T-helper 2 cell (primary cell): ENCODE measurements around the gene PGC.

ENCODE experiments used
- DNase-seq, 5 experiments: peaks; one replicate each; pipeline versions ENCODE4 v3.0.0 to v3.0.0-alpha.2; 2012 to 2022

The PGC gene

GRCh38 chr6:41713159-41713649 is 34.0 kb downstream of the PGC start:
- no peak for DNase-seq

DNA sequence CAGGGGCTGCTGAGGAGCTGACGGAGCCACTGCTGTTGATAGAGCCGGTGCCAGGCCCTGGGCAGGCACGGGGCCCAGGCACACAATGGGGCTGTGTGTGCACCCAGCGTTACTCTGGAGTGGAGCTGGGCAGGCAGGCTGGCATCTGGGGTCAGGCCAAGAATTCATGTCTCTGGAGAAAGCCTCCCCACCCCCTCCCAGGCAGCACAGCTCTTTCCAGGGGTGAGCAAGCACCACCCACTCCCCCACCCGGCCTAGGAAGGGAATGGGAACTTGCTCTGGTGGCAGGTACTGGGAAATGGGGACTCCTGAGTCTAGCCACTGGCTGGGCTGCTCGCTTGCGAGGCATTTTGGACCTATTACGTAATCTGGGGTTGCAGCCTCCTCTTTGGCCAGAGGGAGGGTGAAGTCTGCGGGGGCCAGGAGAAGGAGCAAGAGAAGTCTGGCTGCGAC is 34.5 kb downstream of the PGC start:
- no peak for DNase-seq

DNA sequence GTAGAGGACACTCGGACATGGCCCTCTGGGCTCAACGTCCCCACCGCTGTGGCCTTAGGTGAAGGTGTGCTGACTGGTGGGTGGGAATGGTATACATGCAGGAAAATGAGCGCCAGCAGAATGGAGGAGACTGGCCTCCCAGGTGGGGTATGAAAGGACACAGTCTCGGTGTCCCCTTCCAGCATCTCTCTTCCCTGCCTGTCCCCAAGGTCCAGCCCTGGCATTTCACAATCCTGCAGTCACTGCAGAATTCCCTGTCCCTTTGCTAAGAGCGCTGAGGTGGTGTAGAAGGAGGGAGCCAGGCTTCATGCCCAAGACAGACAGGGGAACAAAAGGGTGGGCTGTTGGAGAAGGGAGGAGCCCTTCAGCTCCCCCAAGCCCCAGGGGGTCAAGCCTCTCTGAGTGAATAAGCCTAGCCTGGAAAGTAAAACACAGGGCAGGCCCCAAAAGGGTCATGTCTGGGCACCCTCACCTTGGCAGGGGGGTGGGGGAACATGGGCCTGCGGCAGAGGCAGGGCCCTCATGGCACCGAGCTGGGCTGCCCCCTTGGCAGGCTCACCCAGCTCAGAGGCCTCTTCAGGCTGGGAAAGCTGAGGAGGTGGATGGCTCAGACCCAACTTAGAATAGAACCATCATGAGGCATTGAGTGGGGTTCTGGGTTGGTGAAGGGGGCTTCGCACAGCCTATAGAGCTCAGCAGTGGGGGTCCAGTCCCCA is 35.7 kb downstream of the PGC start:
- DNase-seq, result no peak

DNA sequence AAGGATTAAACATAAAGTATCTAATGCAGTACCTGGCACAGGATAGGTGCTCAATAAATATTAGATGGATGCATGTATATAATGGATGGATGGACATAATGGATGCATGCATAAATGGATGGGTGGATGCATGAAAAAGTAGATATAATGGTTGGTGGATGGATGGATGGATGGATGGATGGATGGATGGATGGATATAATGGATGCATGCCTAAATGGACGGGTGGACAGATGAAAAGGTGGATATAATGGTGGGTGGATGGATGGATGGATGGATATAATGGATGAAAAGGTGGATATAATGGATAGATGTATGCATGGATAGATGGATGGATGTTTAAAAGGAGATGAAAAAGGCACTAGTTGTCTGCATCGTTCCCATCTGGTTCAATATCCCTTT is 37.8 kb downstream of the PGC start:
- no peak for DNase-seq

DNA sequence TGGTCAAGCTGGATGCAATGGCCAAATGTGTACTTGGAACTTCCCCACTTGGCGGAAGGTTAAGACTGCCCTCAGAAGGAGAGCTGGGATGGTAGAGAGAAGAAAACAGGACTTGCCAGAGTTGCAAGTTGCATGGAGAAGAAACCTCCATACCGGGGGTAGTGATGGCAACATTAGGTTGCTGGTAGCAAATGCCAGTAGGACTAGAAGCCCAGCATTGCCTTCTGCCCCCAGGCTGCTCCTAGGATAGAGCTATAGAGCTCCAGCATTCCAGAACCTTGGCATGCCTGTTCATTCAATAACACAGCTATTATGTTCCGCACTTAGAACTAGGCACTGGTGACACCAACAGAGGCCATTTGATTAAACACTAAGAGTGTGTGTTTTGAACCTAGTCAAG is 38.3 kb downstream of the PGC start:
- DNase-seq, result no peak

DNA sequence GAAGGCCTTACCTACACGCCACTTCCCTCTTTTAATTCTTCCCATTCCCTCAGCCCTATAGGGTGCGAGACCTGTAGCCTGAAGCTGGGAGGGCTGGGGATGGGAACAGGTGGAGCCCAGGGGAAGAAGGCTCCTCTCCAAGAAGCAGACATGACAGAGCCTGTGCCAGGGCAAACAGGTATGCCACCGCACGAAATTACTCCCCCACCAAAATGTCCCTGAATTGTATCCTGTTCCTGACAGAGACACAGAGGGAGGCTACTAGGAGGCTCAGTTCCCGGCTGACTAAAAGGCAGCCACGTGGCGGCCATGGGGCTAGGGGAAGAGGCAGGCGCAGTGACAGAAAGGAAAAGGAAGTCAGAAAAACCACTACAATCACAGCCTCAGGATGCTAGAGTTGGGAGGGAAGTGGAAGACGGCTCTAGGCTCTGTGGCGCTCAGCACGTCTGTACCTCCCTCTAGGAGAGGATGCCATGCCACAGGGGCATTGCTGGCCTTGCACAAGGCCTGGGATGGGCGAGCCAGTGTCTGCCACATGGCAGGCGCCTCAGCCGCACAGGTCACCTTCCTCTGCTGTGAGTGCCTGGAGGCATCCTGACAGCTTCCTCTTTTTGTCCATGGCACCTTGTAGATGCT is 39.5 kb downstream of the PGC start:
- DNase-seq, result peak in 3 of 5 experiments; percentile 23 to 61 (median 44)

- peak in 1 of 5 experiments; percentile 19 for DNase-seq
Measured at GRCh38 chr6:41706876-41707564, 40.2 kb downstream of the PGC start.

- DNase-seq, result peak in 4 of 5 experiments; percentile 25 to 89 (median 54)
Measured at GRCh38 chr6:41705996-41706835, 41.0 kb downstream of the PGC start.

DNA sequence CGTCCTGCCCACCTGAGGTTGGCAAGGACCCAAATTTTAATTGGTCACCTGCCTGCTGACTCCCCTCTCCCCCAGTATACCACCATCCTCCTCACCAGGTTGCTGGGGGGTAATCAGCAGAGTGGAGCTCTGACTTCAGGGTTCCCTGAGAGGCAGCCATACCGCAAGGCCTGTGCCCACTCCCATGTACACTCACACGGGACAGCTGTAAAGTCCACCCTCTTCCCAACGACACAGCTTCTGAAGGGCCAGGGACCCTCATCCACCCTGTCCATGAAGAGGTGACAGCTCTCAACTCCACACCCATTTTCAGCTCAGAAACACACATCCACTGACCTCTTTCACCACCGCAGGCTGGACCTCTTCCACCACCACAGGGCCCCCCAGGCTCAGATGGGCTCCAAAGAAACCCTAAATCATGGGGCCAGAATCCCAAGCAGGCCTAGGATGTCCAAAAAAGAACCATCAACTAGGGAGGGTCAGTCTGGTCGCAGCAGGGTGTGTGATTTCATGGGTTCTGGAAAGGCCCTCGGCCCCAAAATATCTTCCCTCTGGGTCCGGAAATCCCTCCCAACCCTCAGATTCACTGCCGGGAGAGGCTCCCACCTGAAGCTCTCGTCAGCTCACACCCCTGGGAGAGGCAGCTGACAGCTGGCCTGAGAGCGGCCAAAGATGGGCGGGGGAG is 41.7 kb downstream of the PGC start:
- DNase-seq, result no peak

DNA sequence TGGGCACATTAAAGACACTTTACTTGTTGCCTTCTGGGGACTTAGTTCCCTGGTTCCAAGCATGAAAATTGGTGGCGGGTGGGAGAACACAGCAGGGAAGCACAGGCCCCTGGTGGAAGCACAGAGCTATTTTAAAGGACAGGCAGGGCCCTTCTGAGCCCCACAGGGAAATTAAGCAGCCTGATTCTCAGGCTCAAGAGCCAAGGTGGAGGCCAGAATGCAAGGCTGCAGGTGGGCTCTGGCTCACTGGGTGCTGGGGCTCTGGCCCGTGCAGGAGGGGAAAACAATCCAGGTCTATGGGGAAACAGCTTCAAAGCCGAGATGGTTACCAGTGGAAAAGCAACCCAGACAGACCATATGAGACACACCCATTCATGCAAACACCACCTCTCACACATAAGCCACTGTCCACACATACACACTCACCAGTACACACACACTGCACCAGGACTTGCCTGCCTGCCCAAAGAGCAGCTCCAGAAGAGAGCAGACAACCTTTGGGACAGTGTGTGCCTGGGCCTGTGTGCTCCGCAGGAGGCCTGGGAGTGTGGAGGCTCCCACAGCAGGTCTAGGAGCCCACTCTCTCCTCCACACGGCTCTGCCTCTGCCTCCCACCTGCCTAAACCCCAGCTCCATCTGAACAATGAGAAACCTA is 42.4 kb downstream of the PGC start:
- DNase-seq, result no peak

- DNase-seq, result no peak
Measured at GRCh38 chr6:41704028-41704427, 43.2 kb downstream of the PGC start.

DNA sequence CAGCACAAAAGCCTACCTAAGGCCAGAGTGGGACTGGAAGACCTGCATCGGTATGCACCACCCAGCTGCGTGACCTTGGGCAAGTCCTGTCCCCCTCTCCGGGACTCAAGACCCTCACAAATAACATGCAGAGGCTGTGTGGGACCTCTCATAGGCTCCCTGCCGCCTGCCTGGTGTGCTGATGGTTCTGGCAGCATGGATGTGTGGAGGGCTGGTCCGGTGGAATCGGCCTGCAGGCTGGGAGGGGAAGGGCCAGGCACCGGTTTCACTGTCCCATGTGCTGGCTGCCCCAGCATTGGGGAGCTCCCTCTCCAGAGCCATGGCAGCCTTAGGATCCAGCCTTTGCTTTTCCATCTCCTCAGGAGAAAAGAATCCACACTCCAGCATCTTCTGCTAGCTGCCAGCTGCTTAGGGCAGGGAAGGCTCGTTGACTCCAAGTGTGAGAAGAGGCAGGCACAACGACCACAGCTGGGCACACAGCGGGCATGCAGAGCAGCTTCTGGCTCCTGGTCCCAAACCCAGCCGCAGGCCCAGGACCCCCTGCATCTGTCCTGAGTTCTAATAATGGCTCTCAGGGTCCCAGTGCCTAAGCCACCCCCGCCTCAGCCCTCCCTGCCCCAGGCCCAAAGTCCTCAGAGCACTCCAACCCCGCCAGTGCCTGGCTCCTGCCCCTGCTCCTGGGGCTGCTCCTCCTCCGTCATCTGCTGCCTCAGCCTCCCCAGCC is 44.3 kb downstream of the PGC start:
- no peak for DNase-seq

DNA sequence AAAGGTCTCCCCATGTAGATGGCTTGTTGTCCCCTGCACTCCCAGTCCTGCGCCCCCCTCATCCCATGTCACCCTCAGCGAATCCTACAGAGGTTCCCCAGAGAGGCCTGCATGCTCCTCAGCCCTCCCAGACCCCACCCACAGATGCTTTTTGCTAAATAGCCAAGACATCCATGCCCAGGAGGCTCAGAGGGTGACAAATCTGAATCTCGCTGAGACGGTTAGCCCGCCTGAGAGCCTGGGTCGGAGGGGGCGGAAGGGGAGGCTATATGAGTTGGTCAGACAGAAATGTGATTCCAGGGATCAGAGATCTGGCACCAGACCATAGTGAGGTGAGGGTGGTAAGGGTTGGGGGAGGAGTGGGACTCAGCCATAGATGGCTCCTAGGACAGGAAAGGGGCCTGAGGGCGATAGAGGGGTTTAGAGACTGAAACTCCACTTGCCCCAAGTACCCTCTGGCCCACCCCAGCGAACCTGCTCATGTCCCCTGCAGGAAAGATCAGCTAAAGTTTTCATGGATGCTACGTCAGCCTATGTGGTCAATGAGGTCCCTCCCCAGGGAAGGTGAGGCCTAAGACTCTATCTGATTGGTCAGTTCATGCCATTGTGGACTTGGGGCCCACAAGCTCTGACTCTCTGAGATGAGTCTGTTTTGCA is 45.0 kb downstream of the PGC start:
- DNase-seq, result no peak

DNA sequence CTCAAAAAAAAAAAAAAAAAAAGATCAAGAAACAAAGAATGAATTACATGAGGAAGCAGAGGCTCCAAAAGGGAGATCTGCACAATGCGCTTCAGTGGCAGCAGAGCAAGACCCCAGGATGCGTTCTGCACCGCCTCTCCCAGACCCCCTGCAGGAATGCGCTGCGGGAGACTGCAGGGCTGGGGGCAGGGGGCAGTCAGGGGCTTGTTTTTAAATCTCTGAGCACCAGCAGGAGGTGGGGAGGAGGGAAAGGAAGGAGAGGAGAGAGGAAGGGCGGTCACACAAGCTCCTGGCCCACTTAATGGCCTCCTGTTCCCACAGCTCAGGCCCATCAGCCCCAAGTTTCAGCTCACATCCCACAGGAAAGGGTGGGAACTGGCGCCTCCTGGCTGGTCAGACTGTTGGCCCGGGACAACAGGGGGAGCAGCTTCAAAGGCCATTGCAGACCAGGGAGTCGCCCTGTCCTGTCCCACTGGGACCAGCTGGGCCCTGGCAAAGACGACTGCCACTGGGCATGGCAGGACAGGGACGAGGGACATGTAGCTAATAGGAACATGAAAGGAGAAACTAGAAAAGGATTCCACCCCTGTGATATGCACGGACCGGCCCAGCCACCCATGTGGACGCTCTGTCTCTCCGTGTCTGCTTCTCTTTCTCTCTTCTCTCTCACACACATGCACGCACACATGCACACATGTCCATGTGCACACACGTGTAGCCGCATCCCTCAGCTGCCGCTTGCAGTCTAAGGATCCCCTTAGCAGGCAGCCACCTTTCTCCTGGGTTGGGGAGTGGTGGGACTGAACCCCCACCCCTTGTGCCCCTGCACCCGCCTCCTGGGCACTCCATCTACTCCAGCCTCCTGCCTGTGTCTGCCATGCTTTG is 46.5 kb downstream of the PGC start:
- no peak for DNase-seq

DNA sequence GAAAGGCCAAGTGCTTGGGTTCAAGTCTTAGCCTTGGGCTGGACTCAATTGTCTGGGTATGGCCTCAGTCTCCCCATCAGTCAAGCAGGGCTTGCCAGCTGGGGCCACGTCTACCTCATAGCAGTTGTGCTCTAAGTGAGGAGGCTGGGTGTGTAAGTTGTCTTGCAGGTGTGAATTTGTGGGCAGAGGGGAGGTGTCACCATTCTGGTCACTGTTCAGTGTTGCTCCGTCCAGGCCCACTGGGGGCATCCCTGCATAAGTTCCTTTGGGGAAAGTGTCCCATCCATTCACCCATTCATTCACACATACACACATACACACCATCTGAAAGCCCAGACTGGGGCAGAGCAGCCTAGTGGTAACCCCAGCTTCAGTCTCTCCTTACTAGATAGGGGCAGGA is 48.1 kb downstream of the PGC start:
- no peak for DNase-seq

- no peak for DNase-seq
Measured at GRCh38 chr6:41697861-41698781, 49.1 kb downstream of the PGC start.

DNA sequence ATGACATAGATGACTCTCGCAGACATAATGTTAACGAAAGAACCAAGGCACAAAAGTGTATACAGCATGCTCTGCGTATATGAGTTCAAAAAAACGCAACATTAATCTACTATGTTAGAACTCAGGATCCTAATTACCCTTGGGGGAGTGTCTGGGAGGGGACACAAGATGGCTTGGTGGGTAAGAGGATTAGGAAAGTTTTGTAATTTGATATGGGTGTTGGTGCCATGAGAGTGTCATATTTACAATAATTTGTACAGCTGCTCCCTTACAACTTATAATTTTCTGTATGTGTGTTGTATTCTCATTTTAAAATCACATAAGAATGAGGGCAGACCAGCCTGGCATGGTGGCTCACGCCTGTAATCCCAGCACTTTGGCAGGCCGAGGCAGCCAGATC is 50.4 kb downstream of the PGC start:
- DNase-seq, result no peak

GRCh38 chr6:41695825-41696224 is 51.4 kb downstream of the PGC start:
- no peak for DNase-seq
